HepG2 (cell line): ENCODE data around the gene TTC17.

Experiments
- CTCF ChIP-seq: sonication (generic); formaldehyde crosslinking; IDR thresholded peaks from 2 replicates; pipeline ENCODE4 v1.5.0; 2020; ENCODE audit warnings: mild to moderate bottlenecking, missing genetic modification reagents, moderate library complexity
- KDM5A ChIP-seq: fragments of 200-600 bp; sonication (generic); IDR thresholded peaks from 2 replicates; pipeline ENCODE4 v1.7.0; 2018; ENCODE audit warnings: antibody characterized with exemption, mild to moderate bottlenecking, low read length, borderline replicate concordance
- POLR2A ChIP-seq, 2 experiments: IDR thresholded peaks; 2 replicates each; pipeline ENCODE4 v1.6.1; 2011; ENCODE audit warnings: low read depth in 2 of 2, low read length in 2 of 2, mild to moderate bottlenecking in 1 of 2, moderate library complexity in 1 of 2; ENCODE audit not compliant: insufficient read depth in 1 of 2
- SMARCC2 ChIP-seq: fragments of 450-650 bp; IDR thresholded peaks from 2 replicates; pipeline ENCODE4 v1.6.1; 2017; ENCODE audit warnings: antibody characterized with exemption, mild to moderate bottlenecking
- USF2 ChIP-seq, 2 experiments: sonication (generic) in 1 of 2; formaldehyde crosslinking in 1 of 2; IDR thresholded peaks; 2 replicates each; pipeline versions ENCODE4 v1.5.1 to v1.6.1; 2011 to 2020; ENCODE audit warnings: borderline replicate concordance in 1 of 2, low read depth in 1 of 2, low read length in 1 of 2, mild to moderate bottlenecking in 1 of 2, missing genetic modification reagents in 1 of 2, moderate library complexity in 1 of 2
- ZNF326 ChIP-seq: sonication (generic); formaldehyde crosslinking; IDR thresholded peaks from 2 replicates; pipeline ENCODE4 v1.4.0; 2020; ENCODE audit warnings: missing genetic modification reagents, borderline replicate concordance
- TF ChIP-seq, protein P1 (sequence below): sonication (generic); formaldehyde crosslinking; IDR thresholded peaks from 2 replicates; pipeline ENCODE4 v1.8.0; 2022; ENCODE audit warnings: missing genetic modification reagents, mild to moderate bottlenecking, moderate library complexity, borderline replicate concordance

DNA sequence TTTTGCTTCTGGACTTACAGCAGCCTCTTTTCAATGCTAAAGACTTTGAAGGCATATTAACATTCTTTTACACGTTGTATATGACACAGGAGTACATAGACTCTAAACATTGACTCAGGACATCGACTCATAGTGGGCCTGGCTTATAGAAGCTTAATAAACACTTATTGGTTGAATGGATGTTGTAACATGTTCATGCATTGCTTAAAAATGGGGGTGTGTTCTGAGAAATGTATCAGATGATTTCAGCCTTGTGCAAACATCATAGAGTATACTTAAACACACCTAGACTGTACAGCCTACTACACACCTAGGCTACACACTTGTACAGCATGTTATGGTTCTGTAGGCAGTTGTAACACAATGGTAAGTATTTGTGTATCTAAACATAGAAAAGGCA lies 17.9 kb downstream of the TTC17 start:
- TF ChIP-seq ZNF326 (no peak), CTCF (no peak), POLR2A (IDR thresholded peaks at IDR 0.05; ENCODE audit: insufficient read depth in 1 of 2, low read depth in 2 of 2, low read length in 2 of 2) (no peak), USF2 (IDR thresholded peaks at IDR 0.05; ENCODE audit: low read depth, low read length) (no peak), USF2 (CRISPR knock-in tag; IDR thresholded peaks at IDR 0.05; ENCODE audit: borderline replicate concordance) (no peak), SMARCC2 (no peak), KDM5A (no peak)
- TF ChIP-seq, protein P1, sequence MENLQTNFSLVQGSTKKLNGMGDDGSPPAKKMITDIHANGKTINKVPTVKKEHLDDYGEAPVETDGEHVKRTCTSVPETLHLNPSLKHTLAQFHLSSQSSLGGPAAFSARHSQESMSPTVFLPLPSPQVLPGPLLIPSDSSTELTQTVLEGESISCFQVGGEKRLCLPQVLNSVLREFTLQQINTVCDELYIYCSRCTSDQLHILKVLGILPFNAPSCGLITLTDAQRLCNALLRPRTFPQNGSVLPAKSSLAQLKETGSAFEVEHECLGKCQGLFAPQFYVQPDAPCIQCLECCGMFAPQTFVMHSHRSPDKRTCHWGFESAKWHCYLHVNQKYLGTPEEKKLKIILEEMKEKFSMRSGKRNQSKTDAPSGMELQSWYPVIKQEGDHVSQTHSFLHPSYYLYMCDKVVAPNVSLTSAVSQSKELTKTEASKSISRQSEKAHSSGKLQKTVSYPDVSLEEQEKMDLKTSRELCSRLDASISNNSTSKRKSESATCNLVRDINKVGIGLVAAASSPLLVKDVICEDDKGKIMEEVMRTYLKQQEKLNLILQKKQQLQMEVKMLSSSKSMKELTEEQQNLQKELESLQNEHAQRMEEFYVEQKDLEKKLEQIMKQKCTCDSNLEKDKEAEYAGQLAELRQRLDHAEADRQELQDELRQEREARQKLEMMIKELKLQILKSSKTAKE (CRISPR knock-in tag), result no peak
